Endothelial cell of umbilical vein (primary cell): ENCODE results near the gene C2orf69. TPM values are rescaled to one million over a fixed set of nuclear protein-coding genes. Genes with fewer than 3 reads are reported as not detected.

Source experiments
- BruUV-seq: library from RNA; stranded (reverse); fragments of 400-500 nt; replicated peaks from 2 replicates; lab custom pipeline; 2021; lab: Mats Ljungman, UMichigan
- CTCF ChIA-PET: fragments of 300-600, 350-600 bp; sonication (Branson Sonifier 250); formaldehyde crosslinking; loops from one replicate; lab custom pipeline; 2021; ENCODE audit warnings: antibody characterized with exemption, inconsistent platforms; lab: Charles Lee
- POLR2A ChIA-PET: fragments of 300-600, 350-600 bp; sonication (Branson Sonifier 250); formaldehyde crosslinking; loops from one replicate; lab custom pipeline; 2021; ENCODE audit warnings: antibody characterized with exemption, inconsistent platforms; lab: Charles Lee
- DNase-seq: peaks from one replicate; pipeline ENCODE4 v3.0.0-alpha.2; 2011; ENCODE audit warnings: low read depth, low spot score
- FAIRE-seq: peaks from 2 replicates; lab custom pipeline; 2011; peaks lifted over from hg19 to GRCh38; lab: Jason Lieb, UNC
- H2AFZ ChIP-seq: 2 replicates; pipeline ENCODE4 v1.6.0; 2012; ENCODE audit warnings: low read depth, low read length, control low read depth, inconsistent platforms
- H3K27ac ChIP-seq: 2 replicates; pipeline ENCODE4 v1.5.1; 2011; ENCODE audit warnings: low read depth, mild to moderate bottlenecking, control low read depth, low read length, moderate library complexity; ENCODE audit not compliant: insufficient read depth
- H3K27me3 ChIP-seq, 2 experiments: 2 replicates each; pipeline versions ENCODE4 v1.6.0 to v1.6.1; 2011; ENCODE audit warnings: low read length in 2 of 2, mixed read lengths in 1 of 2; ENCODE audit not compliant: control insufficient read depth in 2 of 2, insufficient read depth in 2 of 2
- H3K36me3 ChIP-seq, 2 experiments: 2 replicates in 1 of 2; 3 replicates in 1 of 2; pipeline ENCODE4 v1.5.1; 2011; ENCODE audit warnings: low read length in 2 of 2, mild to moderate bottlenecking in 1 of 2, moderate library complexity in 1 of 2; ENCODE audit not compliant: control insufficient read depth in 2 of 2, insufficient read depth in 2 of 2; ENCODE audit errors: extremely low read depth in 1 of 2
- H3K4me1 ChIP-seq: 3 replicates; pipeline ENCODE4 v1.5.1; 2011; ENCODE audit warnings: mild to moderate bottlenecking, low read length; ENCODE audit not compliant: control insufficient read depth, insufficient read depth; ENCODE audit errors: extremely low read depth
- H3K4me2 ChIP-seq: 2 replicates; pipeline ENCODE4 v1.6.1; 2011; ENCODE audit warnings: low read length, control low read depth, mixed read lengths; ENCODE audit not compliant: insufficient read depth
- H3K4me3 ChIP-seq, 3 experiments: fragments of 200-600 bp in 1 of 3; sonication (generic), shearing (Covaris generic) in 1 of 3; replicated peaks in 1 of 3; 2 replicates each; pipeline ENCODE4 v1.5.1; 2011 to 2016; ENCODE audit warnings: control low read depth in 3 of 3, low read length in 3 of 3, mild to moderate bottlenecking in 2 of 3, inconsistent platforms in 1 of 3, low read depth in 1 of 3, moderate library complexity in 1 of 3; ENCODE audit not compliant: insufficient read depth in 1 of 3
- H3K79me2 ChIP-seq: 2 replicates; pipeline ENCODE4 v1.6.0; 2012; ENCODE audit warnings: low read length, inconsistent platforms; ENCODE audit not compliant: control insufficient read depth, insufficient read depth
- H3K9ac ChIP-seq: replicated peaks from 2 replicates; pipeline ENCODE3; 2011; ENCODE audit warnings: low read length, control low read depth; ENCODE audit not compliant: insufficient read depth; ENCODE audit errors: extremely low read depth
- H3K9me1 ChIP-seq: replicated peaks from 3 replicates; pipeline ENCODE4 v1.6.0; 2011; ENCODE audit warnings: mild to moderate bottlenecking, low read length; ENCODE audit not compliant: control insufficient read depth, insufficient read depth; ENCODE audit errors: extremely low read depth
- H3K9me3 ChIP-seq: replicated peaks from 2 replicates; pipeline ENCODE4 v1.5.1; 2012; ENCODE audit warnings: low read length, inconsistent platforms; ENCODE audit not compliant: control insufficient read depth, insufficient read depth
- H4K20me1 ChIP-seq: replicated peaks from 2 replicates; pipeline ENCODE3; 2011; ENCODE audit warnings: mild to moderate bottlenecking, low read length; ENCODE audit not compliant: control insufficient read depth, insufficient read depth; ENCODE audit errors: extremely low read depth
- EZH2 ChIP-seq: IDR thresholded peaks from 2 replicates; pipeline ENCODE4 v1.6.1; 2012; ENCODE audit warnings: borderline replicate concordance, low read depth, mild to moderate bottlenecking, moderate library complexity, low read length, inconsistent platforms; ENCODE audit not compliant: severe bottlenecking
- FOS ChIP-seq: IDR thresholded peaks from 2 replicates; pipeline ENCODE4 v1.6.1; 2011; ENCODE audit warnings: mild to moderate bottlenecking, low read length, moderate library complexity, borderline replicate concordance; ENCODE audit not compliant: insufficient read depth
- GATA2 ChIP-seq: IDR thresholded peaks from 2 replicates; pipeline ENCODE4 v1.7.0; 2011; ENCODE audit warnings: low read depth, mild to moderate bottlenecking, moderate library complexity, mixed read lengths, low read length; ENCODE audit not compliant: insufficient read length, insufficient read depth
- JUN ChIP-seq: IDR thresholded peaks from 2 replicates; pipeline ENCODE4 v1.6.1; 2011; ENCODE audit warnings: borderline replicate concordance, low read depth; ENCODE audit not compliant: insufficient read length, insufficient read depth
- MYC ChIP-seq: IDR thresholded peaks from one replicate; pipeline ENCODE4 v1.6.1; 2011; ENCODE audit warnings: mild to moderate bottlenecking, low read depth, low read length
- POLR2A ChIP-seq: IDR thresholded peaks from 2 replicates; pipeline ENCODE4 v1.6.1; 2012; ENCODE audit warnings: low read depth, mild to moderate bottlenecking, control low read depth, low read length
- POLR2AphosphoS5 ChIP-seq: IDR thresholded peaks from 2 replicates; pipeline ENCODE4 v1.6.1; 2012; ENCODE audit warnings: low read depth, mild to moderate bottlenecking, control low read depth, low read length, moderate library complexity; ENCODE audit not compliant: insufficient read depth
- dilution Hi-C: fragments of 300-500 bp; cut with MboI; formaldehyde crosslinking; loops from one replicate; pipeline ENCODE4 v1.15.0; 2019; ENCODE audit warnings: low sequenced_read_pairs; ENCODE audit not compliant: extremely low pct_ligation_motif_present
- intact Hi-C: fragments of 100-400 bp; cut with micrococcal nuclease; formaldehyde crosslinking; loops from one replicate; pipeline ENCODE4 v1.10.0; 2022
- polyA plus RNA-seq, 4 experiments: library from polyadenylated mRNA; depleted of rRNA in 3 of 4; stranded (reverse) in 3 of 4; unstranded in 1 of 4; fragments of >200 nt; gene quantifications; 2 replicates each; pipeline versions ENCODE4 v1.2.1 to v1.2.3, GENCODE V29; 2011 to 2012; ENCODE audit warnings: missing spikeins in 1 of 4
- total RNA-seq: library from RNA; stranded (reverse); gene quantifications from 2 replicates; pipeline ENCODE4 v1.2.3, GENCODE V29; 2021
- TF ChIP-seq, protein P1 (sequence below), 2 donors: IDR thresholded peaks; 1 replicate in 1 of 2; 2 replicates in 1 of 2; pipeline ENCODE4 v1.5.1; 2011; ENCODE audit warnings: low read length in 2 of 2, mild to moderate bottlenecking in 2 of 2, moderate library complexity in 2 of 2, control low read depth in 1 of 2, inconsistent platforms in 1 of 2, low read depth in 1 of 2; ENCODE audit not compliant: insufficient read depth in 1 of 2; ENCODE audit errors: extremely low read depth in 1 of 2
- TF ChIP-seq, protein P2 (sequence below): IDR thresholded peaks from 2 replicates; pipeline ENCODE4 v1.6.1; 2011; ENCODE audit not compliant: insufficient read depth, insufficient read length

C2orf69 gene
- total and polyA plus RNA-seq, 2 donors (not counting 3 experiments of a cell fraction or from before 2014, with no cell fraction given), result 1.7 to 12.9 TPM

DNA sequence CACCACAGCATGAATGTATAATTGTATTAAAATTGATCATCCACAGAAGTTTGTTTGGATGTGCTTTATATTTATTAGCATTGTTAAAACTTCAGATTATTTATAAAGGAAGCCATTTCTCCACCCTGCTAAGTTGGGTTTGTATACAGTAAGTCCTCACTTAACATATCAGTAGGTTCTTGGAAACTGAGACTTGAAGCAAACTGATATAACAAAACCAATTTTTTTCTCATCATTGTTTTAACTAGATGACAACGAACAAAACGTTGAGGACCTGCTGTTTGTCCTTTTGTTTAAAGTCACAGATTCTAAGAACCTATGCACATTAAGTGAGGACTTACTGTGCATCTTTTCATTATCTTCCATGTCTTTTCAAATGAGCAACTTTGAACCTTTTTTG, 17.1 kb downstream of the C2orf69 start:
- DNase-seq (no peak), FAIRE-seq (peak; percentile 15)
- H2AFZ ChIP-seq, result no peak overlapping the region
- H3K4me1 ChIP-seq, result no peaks in the 10 kb centered on the region
- peaks cover 27% of the 10 kb centered on the region for H3K79me2 ChIP-seq
- H3K27ac ChIP-seq, result no peak overlapping the region
- no peak overlapping the region for H3K9ac ChIP-seq
- H3K36me3 ChIP-seq, result peaks cover 6 to 15% of the 10 kb centered on the region in 2 experiments
- no peak overlapping the region for H3K4me2 ChIP-seq
- POLR2A ChIA-PET, result no interaction called here
- dilution Hi-C loops (no loop called here), intact Hi-C loops (no loop called here)
- no peak overlapping the region for H3K4me3 ChIP-seq
- H4K20me1 ChIP-seq, result peaks cover 2% of the 10 kb centered on the region
- CTCF ChIA-PET, result no interaction called here
- no peak for TF ChIP-seq MYC
- no peak for TF ChIP-seq EZH2
- TF ChIP-seq, protein P1, sequence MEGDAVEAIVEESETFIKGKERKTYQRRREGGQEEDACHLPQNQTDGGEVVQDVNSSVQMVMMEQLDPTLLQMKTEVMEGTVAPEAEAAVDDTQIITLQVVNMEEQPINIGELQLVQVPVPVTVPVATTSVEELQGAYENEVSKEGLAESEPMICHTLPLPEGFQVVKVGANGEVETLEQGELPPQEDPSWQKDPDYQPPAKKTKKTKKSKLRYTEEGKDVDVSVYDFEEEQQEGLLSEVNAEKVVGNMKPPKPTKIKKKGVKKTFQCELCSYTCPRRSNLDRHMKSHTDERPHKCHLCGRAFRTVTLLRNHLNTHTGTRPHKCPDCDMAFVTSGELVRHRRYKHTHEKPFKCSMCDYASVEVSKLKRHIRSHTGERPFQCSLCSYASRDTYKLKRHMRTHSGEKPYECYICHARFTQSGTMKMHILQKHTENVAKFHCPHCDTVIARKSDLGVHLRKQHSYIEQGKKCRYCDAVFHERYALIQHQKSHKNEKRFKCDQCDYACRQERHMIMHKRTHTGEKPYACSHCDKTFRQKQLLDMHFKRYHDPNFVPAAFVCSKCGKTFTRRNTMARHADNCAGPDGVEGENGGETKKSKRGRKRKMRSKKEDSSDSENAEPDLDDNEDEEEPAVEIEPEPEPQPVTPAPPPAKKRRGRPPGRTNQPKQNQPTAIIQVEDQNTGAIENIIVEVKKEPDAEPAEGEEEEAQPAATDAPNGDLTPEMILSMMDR (IDR thresholded peaks at IDR 0.05; ENCODE audit: extremely low read depth in 1 of 2, insufficient read depth in 1 of 2, low read depth in 1 of 2, low read length in 2 of 2), result no peak
- TF ChIP-seq POLR2A, result no peak
- TF ChIP-seq JUN, result no peak
- TF ChIP-seq, protein P2, sequence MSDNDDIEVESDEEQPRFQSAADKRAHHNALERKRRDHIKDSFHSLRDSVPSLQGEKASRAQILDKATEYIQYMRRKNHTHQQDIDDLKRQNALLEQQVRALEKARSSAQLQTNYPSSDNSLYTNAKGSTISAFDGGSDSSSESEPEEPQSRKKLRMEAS, result no peak
- TF ChIP-seq POLR2AphosphoS5, result no peak
- TF ChIP-seq GATA2, result no peak
- no peak for TF ChIP-seq FOS
- no peaks in the 10 kb centered on the region for H3K27me3 ChIP-seq
- BruUV-seq, result no TSS peak
- no peaks in the 10 kb centered on the region for H3K9me3 ChIP-seq
- H3K9me1 ChIP-seq, result no peaks in the 10 kb centered on the region
